K562 (cell line): ENCODE data around the gene IFT172. TPM values are rescaled to one million over a fixed set of nuclear protein-coding genes. Genes with fewer than 3 reads are reported as not detected.

ENCODE experiments used
- CHD7 ChIP-seq: fragments of 200-600 bp; sonication (generic); IDR thresholded peaks from one replicate; pipeline ENCODE4 v1.6.1; 2012; ENCODE audit warnings: mild to moderate bottlenecking, low read depth, low read length, inconsistent platforms
- ESRRB ChIP-seq: fragments of 250-450 bp; sonication (Bioruptor Pico); IDR thresholded peaks from 2 replicates; pipeline ENCODE4 v1.5.0; 2020; ENCODE audit warnings: mild to moderate bottlenecking, moderate library complexity, borderline replicate concordance
- ZFP1 ChIP-seq: fragments of 450-650 bp; formaldehyde crosslinking; IDR thresholded peaks from 2 replicates; pipeline ENCODE4 v1.4.0; 2020; ENCODE audit warnings: mild to moderate bottlenecking, mixed read lengths
- ZMIZ1 ChIP-seq, 2 experiments: fragments of 150-350 bp in 1 of 2; IDR thresholded peaks; 2 replicates each; pipeline ENCODE4 v1.6.1; 2012 to 2016; ENCODE audit warnings: low read depth in 2 of 2, low read length in 2 of 2, mild to moderate bottlenecking in 1 of 2, moderate library complexity in 1 of 2
- polyA plus RNA-seq, 8 experiments: library from polyadenylated mRNA; depleted of rRNA in 4 of 8; stranded (reverse) in 5 of 8; unstranded in 3 of 8; fragments of >200 nt; fragmentation: Nextera tagmentation in 2 of 8; fragmentation: Illumina TruSeq in 1 of 8; extraction: Ambion mirVana in 2 of 8; extraction: Trizol in 1 of 8; gene quantifications; 2 replicates each; pipeline versions ENCODE4 v1.2.1 to v1.2.3, GENCODE V29; 2011 to 2014; ENCODE audit warnings: inconsistent platforms in 1 of 8, missing spikeins in 1 of 8
- total RNA-seq, 7 experiments: library from RNA; depleted of rRNA in 6 of 7; stranded (reverse); fragments of >200 nt in 6 of 7; fragmentation: Illumina TruSeq in 2 of 7; extraction: Trizol in 2 of 7; gene quantifications; 2 replicates each; pipeline versions ENCODE4 v1.2.1 to v1.2.3, GENCODE V29; 2011 to 2021; ENCODE audit warnings: low replicate concordance in 1 of 7
- TF ChIP-seq, protein P1 (sequence below), 3 experiments: IDR thresholded peaks in 2 of 3; conservative IDR thresholded peaks in 1 of 3; 2 replicates each; pipeline ENCODE4 v1.5.1; 2011 to 2012; ENCODE audit warnings: low read length in 3 of 3, mild to moderate bottlenecking in 3 of 3, control low read depth in 2 of 3, improper control_type of control experiment in 1 of 3, inconsistent platforms in 1 of 3, low read depth in 1 of 3, mixed read lengths in 1 of 3, moderate library complexity in 1 of 3; ENCODE audit not compliant: insufficient read depth in 2 of 3
- TF ChIP-seq, protein P2 (sequence below): fragments of 450-650 bp; IDR thresholded peaks from 2 replicates; pipeline ENCODE4 v1.7.0; 2016; ENCODE audit warnings: borderline replicate concordance

Gene IFT172
- total and polyA plus RNA-seq, 9 of the 15 experiments (the other 6 are each of a cell fraction or from before 2014, with no cell fraction given): 5.6 to 19.1 (median 13.5) TPM

- TF ChIP-seq CHD7 (no peak), ESRRB (no peak), ZFP1 (CRISPR knock-in tag) (no peak), ZMIZ1 (IDR thresholded peaks at IDR 0.05; ENCODE audit: low read depth in 2 of 2, low read length in 2 of 2) (no peak)
- TF ChIP-seq, protein P1, sequence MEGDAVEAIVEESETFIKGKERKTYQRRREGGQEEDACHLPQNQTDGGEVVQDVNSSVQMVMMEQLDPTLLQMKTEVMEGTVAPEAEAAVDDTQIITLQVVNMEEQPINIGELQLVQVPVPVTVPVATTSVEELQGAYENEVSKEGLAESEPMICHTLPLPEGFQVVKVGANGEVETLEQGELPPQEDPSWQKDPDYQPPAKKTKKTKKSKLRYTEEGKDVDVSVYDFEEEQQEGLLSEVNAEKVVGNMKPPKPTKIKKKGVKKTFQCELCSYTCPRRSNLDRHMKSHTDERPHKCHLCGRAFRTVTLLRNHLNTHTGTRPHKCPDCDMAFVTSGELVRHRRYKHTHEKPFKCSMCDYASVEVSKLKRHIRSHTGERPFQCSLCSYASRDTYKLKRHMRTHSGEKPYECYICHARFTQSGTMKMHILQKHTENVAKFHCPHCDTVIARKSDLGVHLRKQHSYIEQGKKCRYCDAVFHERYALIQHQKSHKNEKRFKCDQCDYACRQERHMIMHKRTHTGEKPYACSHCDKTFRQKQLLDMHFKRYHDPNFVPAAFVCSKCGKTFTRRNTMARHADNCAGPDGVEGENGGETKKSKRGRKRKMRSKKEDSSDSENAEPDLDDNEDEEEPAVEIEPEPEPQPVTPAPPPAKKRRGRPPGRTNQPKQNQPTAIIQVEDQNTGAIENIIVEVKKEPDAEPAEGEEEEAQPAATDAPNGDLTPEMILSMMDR (IDR thresholded peaks at IDR 0.05 in 2 of 3, conservative IDR thresholded peaks at IDR 0.05 in 1 of 3; ENCODE audit: insufficient read depth in 2 of 3, low read depth in 1 of 3, low read length in 3 of 3): no peak
- TF ChIP-seq, protein P2, sequence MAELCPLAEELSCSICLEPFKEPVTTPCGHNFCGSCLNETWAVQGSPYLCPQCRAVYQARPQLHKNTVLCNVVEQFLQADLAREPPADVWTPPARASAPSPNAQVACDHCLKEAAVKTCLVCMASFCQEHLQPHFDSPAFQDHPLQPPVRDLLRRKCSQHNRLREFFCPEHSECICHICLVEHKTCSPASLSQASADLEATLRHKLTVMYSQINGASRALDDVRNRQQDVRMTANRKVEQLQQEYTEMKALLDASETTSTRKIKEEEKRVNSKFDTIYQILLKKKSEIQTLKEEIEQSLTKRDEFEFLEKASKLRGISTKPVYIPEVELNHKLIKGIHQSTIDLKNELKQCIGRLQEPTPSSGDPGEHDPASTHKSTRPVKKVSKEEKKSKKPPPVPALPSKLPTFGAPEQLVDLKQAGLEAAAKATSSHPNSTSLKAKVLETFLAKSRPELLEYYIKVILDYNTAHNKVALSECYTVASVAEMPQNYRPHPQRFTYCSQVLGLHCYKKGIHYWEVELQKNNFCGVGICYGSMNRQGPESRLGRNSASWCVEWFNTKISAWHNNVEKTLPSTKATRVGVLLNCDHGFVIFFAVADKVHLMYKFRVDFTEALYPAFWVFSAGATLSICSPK: no peak
Measured at GRCh38 chr2:27496357-27497287, 7.1 kb upstream of the IFT172 start, which contains the start of gene GCKR (continued).
